Liver (tissue), 9 donors: ENCODE measurements around the gene STX12. TPM values are rescaled to one million over a fixed set of nuclear protein-coding genes. Genes with fewer than 3 reads are reported as not detected.

ENCODE experiments used
- DNase-seq: peaks from one replicate; pipeline ENCODE4 v3.0.0-alpha.2; 2017; ENCODE audit warnings: low spot score
- H3K27ac ChIP-seq, 2 donors: one replicate each; pipeline ENCODE4 v1.7.0; 2013; ENCODE audit warnings: inconsistent platforms in 2 of 2, low read length in 2 of 2, control low read depth in 1 of 2, low read depth in 1 of 2, mild to moderate bottlenecking in 1 of 2
- H3K27me3 ChIP-seq, 4 donors: one replicate each; pipeline versions ENCODE4 v1.6.1 to v1.7.0; 2013; ENCODE audit warnings: low read length in 3 of 4, inconsistent platforms in 1 of 4, mild to moderate bottlenecking in 1 of 4, moderate library complexity in 1 of 4; ENCODE audit not compliant: control insufficient read depth in 4 of 4, insufficient read depth in 4 of 4
- H3K36me3 ChIP-seq, 4 donors: one replicate each; pipeline versions ENCODE4 v1.6.1 to v1.7.0; 2013; ENCODE audit warnings: low read length in 3 of 4, mild to moderate bottlenecking in 3 of 4, low read depth in 1 of 4, moderate library complexity in 1 of 4; ENCODE audit not compliant: control insufficient read depth in 4 of 4, insufficient read depth in 3 of 4
- H3K4me1 ChIP-seq, 4 donors: one replicate each; pipeline versions ENCODE4 v1.6.1 to v1.7.0; 2013; ENCODE audit warnings: low read length in 3 of 4, mild to moderate bottlenecking in 3 of 4, moderate library complexity in 1 of 4; ENCODE audit not compliant: control insufficient read depth in 4 of 4, insufficient read depth in 4 of 4
- H3K4me3 ChIP-seq, 3 donors: one replicate each; pipeline versions ENCODE4 v1.6.1 to v1.7.0; 2013; ENCODE audit warnings: low read length in 3 of 3, control low read depth in 1 of 3, low read depth in 1 of 3, mild to moderate bottlenecking in 1 of 3
- H3K9ac ChIP-seq, 2 donors: one replicate each; pipeline ENCODE4 v1.7.0; 2013; ENCODE audit warnings: low read length in 2 of 2, mild to moderate bottlenecking in 2 of 2, moderate library complexity in 2 of 2, control low read depth in 1 of 2, low read depth in 1 of 2
- H3K9me3 ChIP-seq, 4 donors: one replicate each; pipeline versions ENCODE4 v1.6.1 to v1.7.0; 2013; ENCODE audit warnings: low read length in 3 of 4; ENCODE audit not compliant: control insufficient read depth in 4 of 4
- EGR1 ChIP-seq, 2 donors: IDR thresholded peaks; 2 replicates each; pipeline ENCODE4 v1.6.1; 2016 to 2018; ENCODE audit warnings: antibody characterized with exemption in 2 of 2, low read depth in 2 of 2
- FOXA2 ChIP-seq: IDR thresholded peaks from 2 replicates; pipeline ENCODE4 v1.6.1; 2016; ENCODE audit warnings: antibody characterized with exemption
- GABPA ChIP-seq, 2 donors: IDR thresholded peaks in 1 of 2; conservative IDR thresholded peaks in 1 of 2; 2 replicates each; pipeline ENCODE4 v1.6.1; 2016; ENCODE audit warnings: antibody characterized with exemption in 2 of 2, mild to moderate bottlenecking in 1 of 2, moderate library complexity in 1 of 2
- HNF4A ChIP-seq, 2 donors: conservative IDR thresholded peaks; 2 replicates each; pipeline ENCODE4 v1.6.1; 2016; ENCODE audit warnings: antibody characterized with exemption in 2 of 2, mild to moderate bottlenecking in 2 of 2
- NR2F2 ChIP-seq: IDR thresholded peaks from 2 replicates; pipeline ENCODE4 v1.6.1; 2016; ENCODE audit warnings: antibody characterized with exemption
- RAD21 ChIP-seq, 2 donors: IDR thresholded peaks; 2 replicates each; pipeline ENCODE4 v1.6.1; 2016; ENCODE audit warnings: antibody characterized with exemption in 2 of 2, mild to moderate bottlenecking in 2 of 2
- RXRA ChIP-seq, 2 donors: IDR thresholded peaks; 2 replicates each; pipeline ENCODE4 v1.6.1; 2017 to 2018; ENCODE audit warnings: antibody characterized with exemption in 2 of 2, mild to moderate bottlenecking in 1 of 2
- SP1 ChIP-seq: IDR thresholded peaks from 2 replicates; pipeline ENCODE4 v1.6.1; 2018; ENCODE audit warnings: antibody characterized with exemption, mild to moderate bottlenecking
- TAF1 ChIP-seq: conservative IDR thresholded peaks from 2 replicates; pipeline ENCODE4 v1.6.1; 2016; ENCODE audit warnings: antibody characterized with exemption, mild to moderate bottlenecking
- YY1 ChIP-seq: IDR thresholded peaks from 2 replicates; pipeline ENCODE4 v1.6.1; 2016; ENCODE audit warnings: antibody characterized with exemption, mild to moderate bottlenecking
- WGBS: extraction: QIAGEN DNeasy Blood & Tissue Kit; methylation state at CpG from one replicate; pipeline ENCODE4 v1.1.7; 2013; 5-methylcytosine and 5-hydroxymethylcytosine counted together
- polyA plus RNA-seq, 2 donors: library from polyadenylated mRNA; stranded (reverse) in 1 of 2; unstranded in 1 of 2; fragments of 200-250 nt in 1 of 2; fragments of >200 nt in 1 of 2; fragmentation: Nextera tagmentation in 1 of 2; extraction: Ambion mirVana in 1 of 2; gene quantifications; one replicate each; pipeline versions ENCODE4 v1.2.1 to v1.2.3, GENCODE V29; 2013 to 2015
- total RNA-seq, 2 donors: library from RNA; depleted of rRNA; stranded (reverse); fragments of >200 nt; gene quantifications; one replicate each; pipeline ENCODE4 v1.2.3, GENCODE V29; 2014
- TF ChIP-seq, protein P1 (sequence below): IDR thresholded peaks from 2 replicates; pipeline ENCODE4 v1.6.1; 2016; ENCODE audit warnings: antibody characterized with exemption, mild to moderate bottlenecking
- TF ChIP-seq, protein P2 (sequence below): IDR thresholded peaks from 2 replicates; pipeline ENCODE4 v1.6.1; 2016; ENCODE audit warnings: antibody characterized with exemption
- TF ChIP-seq, protein P3 (sequence below): IDR thresholded peaks from 2 replicates; pipeline ENCODE4 v1.6.1; 2016; ENCODE audit warnings: antibody characterized with exemption
- TF ChIP-seq, protein P4 (sequence below): IDR thresholded peaks from 2 replicates; pipeline ENCODE4 v1.6.1; 2016; ENCODE audit warnings: antibody characterized with exemption
- TF ChIP-seq, protein P5 (sequence below): fragments of 150-350 bp; IDR thresholded peaks from 2 replicates; pipeline ENCODE4 v1.5.1; 2017; ENCODE audit warnings: improper control_type of control experiment, low read depth, low read length; ENCODE audit not compliant: missing input control
- donor health status: healthy.
- donor health status: healthy.
- donor health status: healthy.
- donor health status: healthy.
- donor health status: healthy.

Gene STX12
- total and polyA plus RNA-seq, 4 donors = 10.0 to 23.3 (median 13.7) TPM

DNA sequence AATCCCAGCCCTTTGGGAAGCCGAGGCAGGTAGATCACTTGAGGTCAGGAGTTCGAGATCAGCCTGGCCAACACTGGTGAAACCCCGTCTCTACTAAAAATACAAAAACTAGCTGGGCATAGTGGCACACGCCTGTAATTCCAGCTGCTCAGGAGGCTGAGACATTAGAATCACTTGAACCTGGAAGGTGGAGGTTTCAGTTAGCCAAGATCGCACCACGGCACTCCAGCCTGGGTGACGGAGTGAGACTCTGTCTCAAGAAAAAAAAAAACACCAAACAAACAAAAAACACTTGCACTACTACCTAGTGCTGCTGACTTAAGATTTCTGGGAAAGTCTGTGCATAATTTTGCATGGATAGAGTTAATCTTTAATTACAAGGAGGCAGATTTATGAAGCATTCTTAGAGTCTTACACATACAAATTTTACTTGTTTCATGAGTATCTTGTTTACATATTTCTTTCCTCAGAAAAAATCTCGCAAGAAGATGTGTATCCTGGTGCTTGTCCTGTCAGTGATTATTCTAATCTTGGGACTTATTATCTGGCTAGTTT lies 48.8 kb downstream of the STX12 start:
- Histone ChIP-seq H3K4me3 (no peak overlapping the region), H3K4me1 (peaks cover 0 to 6% (median 2%) of the 10 kb centered on the region in 4 donors), H3K9me3 (no peaks in the 10 kb centered on the region), H3K27ac (no peak overlapping the region), H3K27me3 (no peaks in the 10 kb centered on the region), H3K9ac (no peak overlapping the region), H3K36me3 (peaks cover 6 to 28% (median 16%) of the 10 kb centered on the region in 4 donors)
- no peak for DNase-seq
- 94% methylated on average over 8 of the region's 8 CpGs for WGBS
- TF ChIP-seq YY1 (no peak), EGR1 (IDR thresholded peaks at IDR 0.05; ENCODE audit: low read depth in 2 of 2) (no peak), NR2F2 (no peak), FOXA2 (no peak), RXRA (IDR thresholded peaks at IDR 0.05) (no peak)
- TF ChIP-seq, protein P1, sequence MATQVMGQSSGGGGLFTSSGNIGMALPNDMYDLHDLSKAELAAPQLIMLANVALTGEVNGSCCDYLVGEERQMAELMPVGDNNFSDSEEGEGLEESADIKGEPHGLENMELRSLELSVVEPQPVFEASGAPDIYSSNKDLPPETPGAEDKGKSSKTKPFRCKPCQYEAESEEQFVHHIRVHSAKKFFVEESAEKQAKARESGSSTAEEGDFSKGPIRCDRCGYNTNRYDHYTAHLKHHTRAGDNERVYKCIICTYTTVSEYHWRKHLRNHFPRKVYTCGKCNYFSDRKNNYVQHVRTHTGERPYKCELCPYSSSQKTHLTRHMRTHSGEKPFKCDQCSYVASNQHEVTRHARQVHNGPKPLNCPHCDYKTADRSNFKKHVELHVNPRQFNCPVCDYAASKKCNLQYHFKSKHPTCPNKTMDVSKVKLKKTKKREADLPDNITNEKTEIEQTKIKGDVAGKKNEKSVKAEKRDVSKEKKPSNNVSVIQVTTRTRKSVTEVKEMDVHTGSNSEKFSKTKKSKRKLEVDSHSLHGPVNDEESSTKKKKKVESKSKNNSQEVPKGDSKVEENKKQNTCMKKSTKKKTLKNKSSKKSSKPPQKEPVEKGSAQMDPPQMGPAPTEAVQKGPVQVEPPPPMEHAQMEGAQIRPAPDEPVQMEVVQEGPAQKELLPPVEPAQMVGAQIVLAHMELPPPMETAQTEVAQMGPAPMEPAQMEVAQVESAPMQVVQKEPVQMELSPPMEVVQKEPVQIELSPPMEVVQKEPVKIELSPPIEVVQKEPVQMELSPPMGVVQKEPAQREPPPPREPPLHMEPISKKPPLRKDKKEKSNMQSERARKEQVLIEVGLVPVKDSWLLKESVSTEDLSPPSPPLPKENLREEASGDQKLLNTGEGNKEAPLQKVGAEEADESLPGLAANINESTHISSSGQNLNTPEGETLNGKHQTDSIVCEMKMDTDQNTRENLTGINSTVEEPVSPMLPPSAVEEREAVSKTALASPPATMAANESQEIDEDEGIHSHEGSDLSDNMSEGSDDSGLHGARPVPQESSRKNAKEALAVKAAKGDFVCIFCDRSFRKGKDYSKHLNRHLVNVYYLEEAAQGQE = no peak
- TF ChIP-seq, protein P2, sequence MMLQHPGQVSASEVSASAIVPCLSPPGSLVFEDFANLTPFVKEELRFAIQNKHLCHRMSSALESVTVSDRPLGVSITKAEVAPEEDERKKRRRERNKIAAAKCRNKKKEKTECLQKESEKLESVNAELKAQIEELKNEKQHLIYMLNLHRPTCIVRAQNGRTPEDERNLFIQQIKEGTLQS = no peak

DNA sequence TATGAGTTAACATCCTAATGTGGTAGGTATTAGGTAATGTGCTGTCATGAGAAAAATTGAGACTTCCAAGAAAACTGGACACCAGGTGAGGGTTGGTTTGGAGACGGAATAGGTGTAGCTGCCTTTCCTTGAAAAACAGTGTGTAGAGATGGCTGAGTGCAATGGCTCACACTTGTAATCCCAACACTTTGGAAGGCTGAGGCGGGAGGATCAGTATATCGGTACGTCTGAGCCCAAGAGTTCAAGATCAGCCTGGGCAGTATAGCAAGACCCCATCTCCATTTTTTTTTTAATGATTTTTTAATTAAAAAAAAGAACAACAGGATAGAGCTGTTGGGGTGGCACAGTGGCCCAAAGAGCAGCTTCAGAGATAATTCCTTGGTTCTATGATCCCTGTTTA lies 50.8 kb downstream of the STX12 start:
- Histone ChIP-seq H3K36me3 (peaks cover 3 to 19% (median 12%) of the 10 kb centered on the region in 4 donors), H3K4me1 (no peaks in the 10 kb centered on the region), H3K4me3 (no peak overlapping the region), H3K9ac (no peak overlapping the region), H3K27ac (no peak overlapping the region), H3K27me3 (no peaks in the 10 kb centered on the region), H3K9me3 (no peaks in the 10 kb centered on the region)
- DNase-seq = no peak
- TF ChIP-seq NR2F2 (no peak), SP1 (no peak), TAF1 (no peak), GABPA (IDR thresholded peaks at IDR 0.05 in 1 of 2, conservative IDR thresholded peaks at IDR 0.05 in 1 of 2) (no peak), RXRA (IDR thresholded peaks at IDR 0.05) (no peak), RAD21 (IDR thresholded peaks at IDR 0.05) (no peak), HNF4A (conservative IDR thresholded peaks at IDR 0.05) (no peak)
- TF ChIP-seq, protein P3, sequence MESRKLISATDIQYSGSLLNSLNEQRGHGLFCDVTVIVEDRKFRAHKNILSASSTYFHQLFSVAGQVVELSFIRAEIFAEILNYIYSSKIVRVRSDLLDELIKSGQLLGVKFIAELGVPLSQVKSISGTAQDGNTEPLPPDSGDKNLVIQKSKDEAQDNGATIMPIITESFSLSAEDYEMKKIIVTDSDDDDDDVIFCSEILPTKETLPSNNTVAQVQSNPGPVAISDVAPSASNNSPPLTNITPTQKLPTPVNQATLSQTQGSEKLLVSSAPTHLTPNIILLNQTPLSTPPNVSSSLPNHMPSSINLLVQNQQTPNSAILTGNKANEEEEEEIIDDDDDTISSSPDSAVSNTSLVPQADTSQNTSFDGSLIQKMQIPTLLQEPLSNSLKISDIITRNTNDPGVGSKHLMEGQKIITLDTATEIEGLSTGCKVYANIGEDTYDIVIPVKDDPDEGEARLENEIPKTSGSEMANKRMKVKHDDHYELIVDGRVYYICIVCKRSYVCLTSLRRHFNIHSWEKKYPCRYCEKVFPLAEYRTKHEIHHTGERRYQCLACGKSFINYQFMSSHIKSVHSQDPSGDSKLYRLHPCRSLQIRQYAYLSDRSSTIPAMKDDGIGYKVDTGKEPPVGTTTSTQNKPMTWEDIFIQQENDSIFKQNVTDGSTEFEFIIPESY = no peak
- TF ChIP-seq, protein P4, sequence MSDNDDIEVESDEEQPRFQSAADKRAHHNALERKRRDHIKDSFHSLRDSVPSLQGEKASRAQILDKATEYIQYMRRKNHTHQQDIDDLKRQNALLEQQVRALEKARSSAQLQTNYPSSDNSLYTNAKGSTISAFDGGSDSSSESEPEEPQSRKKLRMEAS = no peak
- TF ChIP-seq, protein P5, sequence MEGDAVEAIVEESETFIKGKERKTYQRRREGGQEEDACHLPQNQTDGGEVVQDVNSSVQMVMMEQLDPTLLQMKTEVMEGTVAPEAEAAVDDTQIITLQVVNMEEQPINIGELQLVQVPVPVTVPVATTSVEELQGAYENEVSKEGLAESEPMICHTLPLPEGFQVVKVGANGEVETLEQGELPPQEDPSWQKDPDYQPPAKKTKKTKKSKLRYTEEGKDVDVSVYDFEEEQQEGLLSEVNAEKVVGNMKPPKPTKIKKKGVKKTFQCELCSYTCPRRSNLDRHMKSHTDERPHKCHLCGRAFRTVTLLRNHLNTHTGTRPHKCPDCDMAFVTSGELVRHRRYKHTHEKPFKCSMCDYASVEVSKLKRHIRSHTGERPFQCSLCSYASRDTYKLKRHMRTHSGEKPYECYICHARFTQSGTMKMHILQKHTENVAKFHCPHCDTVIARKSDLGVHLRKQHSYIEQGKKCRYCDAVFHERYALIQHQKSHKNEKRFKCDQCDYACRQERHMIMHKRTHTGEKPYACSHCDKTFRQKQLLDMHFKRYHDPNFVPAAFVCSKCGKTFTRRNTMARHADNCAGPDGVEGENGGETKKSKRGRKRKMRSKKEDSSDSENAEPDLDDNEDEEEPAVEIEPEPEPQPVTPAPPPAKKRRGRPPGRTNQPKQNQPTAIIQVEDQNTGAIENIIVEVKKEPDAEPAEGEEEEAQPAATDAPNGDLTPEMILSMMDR = no peak
- WGBS = 97% methylated on average over 4 of the region's 4 CpGs
